GM12892 (cell line): ENCODE measurements around the gene MTCL1.

ENCODE experiments used
- POLR2A ChIP-seq: IDR thresholded peaks from 2 replicates; pipeline ENCODE4 v1.6.1; 2011; ENCODE audit warnings: low read depth, low read length, control low read depth
- TAF1 ChIP-seq: IDR thresholded peaks from 2 replicates; pipeline ENCODE4 v1.6.1; 2011; ENCODE audit warnings: low read depth, mild to moderate bottlenecking, control low read depth, low read length, borderline replicate concordance

DNA sequence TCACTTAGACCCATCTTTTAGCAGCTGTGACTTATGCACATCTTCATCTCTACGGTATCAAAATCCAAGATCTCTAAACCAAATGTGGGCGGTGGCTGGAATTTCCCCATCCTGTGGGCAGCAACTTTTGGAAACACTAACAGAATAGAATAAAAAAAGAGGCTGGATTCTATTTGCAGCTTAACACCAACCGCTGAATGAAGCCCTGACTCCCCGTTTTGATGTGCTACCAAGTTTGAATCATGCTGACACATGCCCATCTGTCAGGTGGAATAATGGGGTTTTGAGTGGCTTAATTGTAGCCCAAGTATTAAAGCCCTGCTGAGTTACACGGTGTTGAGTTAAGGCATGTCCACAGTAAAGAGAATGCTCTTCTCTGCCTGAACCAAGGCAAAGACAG, 165.2 kb downstream of the MTCL1 start:
- TF ChIP-seq TAF1 (no peak), POLR2A (no peak)
